SK-N-SH treated with all-trans-retinoic acid at 6 μM for 48 hours (cell line): Measurements from ENCODE around the gene CEP68.

Experiments
- ATAC-seq: fragments of 200-7000 bp; cut with Tn5 transposase; 3 replicates; pipeline ENCODE4 v1.9.1; 2020; ENCODE audit warnings: mild to moderate bottlenecking, moderate library complexity
- ARNTL ChIP-seq: fragments of 450-650 bp; formaldehyde crosslinking; IDR thresholded peaks from 2 replicates; pipeline ENCODE4 v1.5.0; 2020; ENCODE audit warnings: low read depth, mild to moderate bottlenecking, moderate library complexity, borderline replicate concordance
- BACH2 ChIP-seq: fragments of 250-450 bp; sonication (Bioruptor Pico); IDR thresholded peaks from 2 replicates; pipeline ENCODE4 v1.9.0; 2021; ENCODE audit warnings: mild to moderate bottlenecking, borderline replicate concordance
- CSDC2 ChIP-seq: fragments of 250-450 bp; sonication (Bioruptor Pico); IDR thresholded peaks from 2 replicates; pipeline ENCODE4 v1.5.0; 2020; ENCODE audit warnings: mild to moderate bottlenecking, moderate library complexity
- ESRRG ChIP-seq: fragments of 250-450 bp; sonication (Bioruptor Pico); IDR thresholded peaks from 2 replicates; pipeline ENCODE4 v1.6.1; 2021; ENCODE audit warnings: mild to moderate bottlenecking
- OSR1 ChIP-seq: fragments of 250-450 bp; sonication (Bioruptor Pico); IDR thresholded peaks from 2 replicates; pipeline ENCODE4 v1.8.0; 2022; ENCODE audit warnings: moderate library complexity, mild to moderate bottlenecking, inconsistent platforms
- PATZ1 ChIP-seq: fragments of 250-450 bp; sonication (Bioruptor Pico); IDR thresholded peaks from 2 replicates; pipeline ENCODE4 v1.8.0; 2020; ENCODE audit warnings: mild to moderate bottlenecking, moderate library complexity, borderline replicate concordance
- RARB ChIP-seq: fragments of 250-450 bp; sonication (Bioruptor Pico); IDR thresholded peaks from 2 replicates; pipeline ENCODE4 v1.8.0; 2021; ENCODE audit warnings: mild to moderate bottlenecking, moderate library complexity
- SNAI2 ChIP-seq: fragments of 250-450 bp; sonication (Bioruptor Pico); IDR thresholded peaks from 2 replicates; pipeline ENCODE4 v1.5.0; 2020; ENCODE audit warnings: mild to moderate bottlenecking, moderate library complexity
- TCF4 ChIP-seq: fragments of 250-450 bp; sonication (Bioruptor Pico); IDR thresholded peaks from 2 replicates; pipeline ENCODE4 v1.8.0; 2021; ENCODE audit warnings: mild to moderate bottlenecking, moderate library complexity, borderline replicate concordance
- TOX ChIP-seq: fragments of 250-450 bp; sonication (Bioruptor Pico); IDR thresholded peaks from 2 replicates; pipeline ENCODE4 v1.8.0; 2021; ENCODE audit warnings: mild to moderate bottlenecking, moderate library complexity, borderline replicate concordance
- ZC3H10 ChIP-seq: fragments of 250-450 bp; sonication (Bioruptor Pico); IDR thresholded peaks from 2 replicates; pipeline ENCODE4 v1.5.1; 2021; ENCODE audit warnings: mild to moderate bottlenecking, moderate library complexity
- ZFP30 ChIP-seq: fragments of 450-650 bp; formaldehyde crosslinking; IDR thresholded peaks from 2 replicates; pipeline ENCODE4 v1.5.0; 2022; ENCODE audit warnings: mild to moderate bottlenecking, moderate library complexity
- ZNF565 ChIP-seq: fragments of 450-650 bp; formaldehyde crosslinking; conservative IDR thresholded peaks from 2 replicates; pipeline ENCODE4 v1.5.0; 2020; ENCODE audit warnings: low read depth, mild to moderate bottlenecking, moderate library complexity
- TF ChIP-seq, protein P1 (sequence below): fragments of 250-450 bp; sonication (Bioruptor Pico); IDR thresholded peaks from 2 replicates; pipeline ENCODE4 v1.8.0; 2021; ENCODE audit warnings: low read depth, mild to moderate bottlenecking, moderate library complexity, borderline replicate concordance
- TF ChIP-seq, protein P2 (sequence below): fragments of 250-450 bp; sonication (Bioruptor Pico); IDR thresholded peaks from 2 replicates; pipeline ENCODE4 v1.5.1; 2021; ENCODE audit warnings: mild to moderate bottlenecking, moderate library complexity
- TF ChIP-seq, protein P3 (sequence below): fragments of 250-450 bp; sonication (Bioruptor Pico); IDR thresholded peaks from 2 replicates; pipeline ENCODE4 v1.5.0; 2020; ENCODE audit warnings: mild to moderate bottlenecking, moderate library complexity

Gene CEP68

GRCh38 chr2:65133626-65134025 is 77.4 kb downstream of the CEP68 start (continued):
- no peak for TF ChIP-seq SNAI2
- TF ChIP-seq, protein P1, sequence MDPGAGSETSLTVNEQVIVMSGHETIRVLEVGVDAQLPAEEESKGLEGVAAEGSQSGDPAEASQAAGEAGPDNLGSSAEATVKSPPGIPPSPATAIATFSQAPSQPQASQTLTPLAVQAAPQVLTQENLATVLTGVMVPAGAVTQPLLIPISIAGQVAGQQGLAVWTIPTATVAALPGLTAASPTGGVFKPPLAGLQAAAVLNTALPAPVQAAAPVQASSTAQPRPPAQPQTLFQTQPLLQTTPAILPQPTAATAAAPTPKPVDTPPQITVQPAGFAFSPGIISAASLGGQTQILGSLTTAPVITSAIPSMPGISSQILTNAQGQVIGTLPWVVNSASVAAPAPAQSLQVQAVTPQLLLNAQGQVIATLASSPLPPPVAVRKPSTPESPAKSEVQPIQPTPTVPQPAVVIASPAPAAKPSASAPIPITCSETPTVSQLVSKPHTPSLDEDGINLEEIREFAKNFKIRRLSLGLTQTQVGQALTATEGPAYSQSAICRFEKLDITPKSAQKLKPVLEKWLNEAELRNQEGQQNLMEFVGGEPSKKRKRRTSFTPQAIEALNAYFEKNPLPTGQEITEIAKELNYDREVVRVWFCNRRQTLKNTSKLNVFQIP, result no peak
- no peak for TF ChIP-seq RARB (CRISPR knock-in tag)
- TF ChIP-seq ZFP30, result no peak
- no peak for TF ChIP-seq ZNF565 (CRISPR knock-in tag)

DNA sequence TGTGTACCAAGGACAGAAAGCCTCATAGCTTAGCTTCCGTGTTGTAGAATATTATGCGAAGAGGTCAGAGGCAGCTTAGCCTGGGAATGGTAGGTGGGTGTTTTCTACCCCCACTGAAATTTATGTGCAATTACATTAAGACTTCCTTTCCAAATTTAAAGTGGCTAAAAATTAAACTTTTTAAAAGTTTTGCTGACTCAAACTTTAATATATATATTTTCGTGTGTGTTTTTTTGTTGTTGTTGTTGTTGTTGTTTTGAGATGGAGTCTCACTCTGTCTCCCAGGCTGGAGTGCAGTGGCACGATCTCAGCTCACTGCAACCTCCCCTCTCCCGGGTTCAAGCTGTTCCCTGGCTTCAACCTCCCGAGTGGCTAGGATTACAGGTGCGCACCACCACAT is 77.9 kb downstream of the CEP68 start:
- ATAC-seq, result no peak
- TF ChIP-seq TCF4 (CRISPR knock-in tag) (no peak), CSDC2 (no peak), ZFP30 (no peak), ESRRG (no peak), ZNF565 (CRISPR knock-in tag) (no peak), ZC3H10 (CRISPR knock-in tag) (no peak), TOX (CRISPR knock-in tag) (no peak), BACH2 (CRISPR knock-in tag) (no peak), PATZ1 (CRISPR knock-in tag) (no peak)
- TF ChIP-seq, protein P1, result no peak
- TF ChIP-seq, protein P2, sequence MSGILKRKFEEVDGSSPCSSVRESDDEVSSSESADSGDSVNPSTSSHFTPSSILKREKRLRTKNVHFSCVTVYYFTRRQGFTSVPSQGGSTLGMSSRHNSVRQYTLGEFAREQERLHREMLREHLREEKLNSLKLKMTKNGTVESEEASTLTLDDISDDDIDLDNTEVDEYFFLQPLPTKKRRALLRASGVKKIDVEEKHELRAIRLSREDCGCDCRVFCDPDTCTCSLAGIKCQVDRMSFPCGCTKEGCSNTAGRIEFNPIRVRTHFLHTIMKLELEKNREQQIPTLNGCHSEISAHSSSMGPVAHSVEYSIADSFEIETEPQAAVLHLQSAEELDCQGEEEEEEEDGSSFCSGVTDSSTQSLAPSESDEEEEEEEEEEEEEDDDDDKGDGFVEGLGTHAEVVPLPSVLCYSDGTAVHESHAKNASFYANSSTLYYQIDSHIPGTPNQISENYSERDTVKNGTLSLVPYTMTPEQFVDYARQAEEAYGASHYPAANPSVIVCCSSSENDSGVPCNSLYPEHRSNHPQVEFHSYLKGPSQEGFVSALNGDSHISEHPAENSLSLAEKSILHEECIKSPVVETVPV (CRISPR knock-in tag), result no peak
- TF ChIP-seq, all 23 proteins: peak for 0

GRCh38 chr2:65136253-65136652 is 80.0 kb downstream of the CEP68 start:
- no peak for ATAC-seq
- TF ChIP-seq, protein P3, sequence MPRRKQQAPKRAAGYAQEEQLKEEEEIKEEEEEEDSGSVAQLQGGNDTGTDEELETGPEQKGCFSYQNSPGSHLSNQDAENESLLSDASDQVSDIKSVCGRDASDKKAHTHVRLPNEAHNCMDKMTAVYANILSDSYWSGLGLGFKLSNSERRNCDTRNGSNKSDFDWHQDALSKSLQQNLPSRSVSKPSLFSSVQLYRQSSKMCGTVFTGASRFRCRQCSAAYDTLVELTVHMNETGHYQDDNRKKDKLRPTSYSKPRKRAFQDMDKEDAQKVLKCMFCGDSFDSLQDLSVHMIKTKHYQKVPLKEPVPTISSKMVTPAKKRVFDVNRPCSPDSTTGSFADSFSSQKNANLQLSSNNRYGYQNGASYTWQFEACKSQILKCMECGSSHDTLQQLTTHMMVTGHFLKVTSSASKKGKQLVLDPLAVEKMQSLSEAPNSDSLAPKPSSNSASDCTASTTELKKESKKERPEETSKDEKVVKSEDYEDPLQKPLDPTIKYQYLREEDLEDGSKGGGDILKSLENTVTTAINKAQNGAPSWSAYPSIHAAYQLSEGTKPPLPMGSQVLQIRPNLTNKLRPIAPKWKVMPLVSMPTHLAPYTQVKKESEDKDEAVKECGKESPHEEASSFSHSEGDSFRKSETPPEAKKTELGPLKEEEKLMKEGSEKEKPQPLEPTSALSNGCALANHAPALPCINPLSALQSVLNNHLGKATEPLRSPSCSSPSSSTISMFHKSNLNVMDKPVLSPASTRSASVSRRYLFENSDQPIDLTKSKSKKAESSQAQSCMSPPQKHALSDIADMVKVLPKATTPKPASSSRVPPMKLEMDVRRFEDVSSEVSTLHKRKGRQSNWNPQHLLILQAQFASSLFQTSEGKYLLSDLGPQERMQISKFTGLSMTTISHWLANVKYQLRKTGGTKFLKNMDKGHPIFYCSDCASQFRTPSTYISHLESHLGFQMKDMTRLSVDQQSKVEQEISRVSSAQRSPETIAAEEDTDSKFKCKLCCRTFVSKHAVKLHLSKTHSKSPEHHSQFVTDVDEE (CRISPR knock-in tag), result no peak
- no peak for TF ChIP-seq ARNTL (CRISPR knock-in tag)
- TF ChIP-seq ZFP30, result no peak
- TF ChIP-seq PATZ1 (CRISPR knock-in tag), result no peak
- TF ChIP-seq CSDC2, result no peak
- TF ChIP-seq TOX (CRISPR knock-in tag), result no peak
- no peak for TF ChIP-seq TCF4 (CRISPR knock-in tag)
- no peak for TF ChIP-seq OSR1 (CRISPR knock-in tag)
- TF ChIP-seq, all 23 proteins: peak for 0
